Measurements from ENCODE around the gene STUB1.

Gene STUB1

DNA sequence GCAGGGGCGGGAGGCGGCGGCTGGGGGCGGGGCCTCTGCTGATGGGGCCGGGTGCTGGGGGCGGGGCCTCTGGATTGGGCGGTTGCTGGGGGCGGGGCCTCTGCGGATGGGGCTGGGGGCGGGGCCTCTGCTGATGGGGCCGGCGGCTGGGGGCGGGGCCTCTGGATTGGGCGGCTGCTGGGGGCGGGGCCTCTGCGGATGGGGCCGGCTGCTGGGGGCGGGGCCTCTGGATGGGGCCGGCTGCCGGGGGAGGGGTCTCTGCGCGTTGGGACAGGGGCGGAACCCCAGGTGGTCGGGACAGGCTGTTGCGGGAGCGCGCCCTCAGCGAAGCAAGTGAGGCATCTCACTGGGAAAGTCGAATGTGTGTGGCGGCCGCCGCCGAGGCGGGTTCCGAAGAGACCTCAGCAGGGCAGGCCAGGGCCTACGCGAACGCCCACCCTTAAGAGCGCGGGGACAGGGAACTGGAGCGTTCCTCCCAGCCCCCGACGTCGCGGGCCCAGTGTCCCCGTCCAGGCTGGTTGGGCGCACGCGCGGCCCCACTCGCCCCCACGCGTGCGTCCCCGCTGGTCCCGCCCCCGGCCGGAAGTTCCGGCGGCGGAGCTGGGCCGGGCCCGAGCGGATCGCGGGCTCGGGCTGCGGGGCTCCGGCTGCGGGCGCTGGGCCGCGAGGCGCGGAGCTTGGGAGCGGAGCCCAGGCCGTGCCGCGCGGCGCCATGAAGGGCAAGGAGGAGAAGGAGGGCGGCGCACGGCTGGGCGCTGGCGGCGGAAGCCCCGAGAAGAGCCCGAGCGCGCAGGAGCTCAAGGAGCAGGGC lies at the start of gene STUB1:
Gene STUB1, plus strand, starts transcription at position 597 of the 811 bp plus-strand sequence. Its CDS starts 116 bp downstream, at position 713.
- DNase-seq (ENCODE audit: low spot score): peak; percentile 84

DNA sequence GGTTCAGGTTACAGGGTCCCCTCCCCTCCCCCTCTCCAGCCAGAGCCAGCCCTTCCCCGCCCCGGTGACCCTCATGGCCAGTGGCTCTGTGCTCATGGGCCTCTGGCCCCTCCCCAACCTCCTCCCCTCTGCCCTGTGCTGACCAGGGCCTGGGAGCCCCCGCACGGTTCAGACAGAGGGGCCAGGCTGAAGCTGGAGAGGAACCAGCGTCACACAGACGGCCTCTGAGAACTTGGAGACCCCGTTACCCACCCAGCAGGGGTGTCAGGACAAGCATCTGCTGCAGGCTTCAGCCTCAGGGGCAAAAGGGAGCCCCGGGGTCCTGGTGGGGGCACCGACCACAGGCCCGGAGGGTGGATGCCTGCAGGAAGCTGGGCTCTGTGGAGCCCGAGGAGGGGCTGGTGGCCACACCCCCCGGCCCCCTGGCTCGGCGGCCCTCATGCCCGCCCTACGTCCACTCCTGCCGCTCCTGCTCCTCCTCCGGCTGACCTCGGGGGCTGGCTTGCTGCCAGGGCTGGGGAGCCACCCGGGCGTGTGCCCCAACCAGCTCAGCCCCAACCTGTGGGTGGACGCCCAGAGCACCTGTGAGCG lies 49.3 kb upstream of the STUB1 start, which contains the start of gene WFIKKN1:
Gene WFIKKN1, plus strand, starts transcription at position 171 of the 591 bp plus-strand sequence. Its CDS starts 269 bp downstream, at position 440.
- no peak for DNase-seq (ENCODE audit: low spot score)

DNA sequence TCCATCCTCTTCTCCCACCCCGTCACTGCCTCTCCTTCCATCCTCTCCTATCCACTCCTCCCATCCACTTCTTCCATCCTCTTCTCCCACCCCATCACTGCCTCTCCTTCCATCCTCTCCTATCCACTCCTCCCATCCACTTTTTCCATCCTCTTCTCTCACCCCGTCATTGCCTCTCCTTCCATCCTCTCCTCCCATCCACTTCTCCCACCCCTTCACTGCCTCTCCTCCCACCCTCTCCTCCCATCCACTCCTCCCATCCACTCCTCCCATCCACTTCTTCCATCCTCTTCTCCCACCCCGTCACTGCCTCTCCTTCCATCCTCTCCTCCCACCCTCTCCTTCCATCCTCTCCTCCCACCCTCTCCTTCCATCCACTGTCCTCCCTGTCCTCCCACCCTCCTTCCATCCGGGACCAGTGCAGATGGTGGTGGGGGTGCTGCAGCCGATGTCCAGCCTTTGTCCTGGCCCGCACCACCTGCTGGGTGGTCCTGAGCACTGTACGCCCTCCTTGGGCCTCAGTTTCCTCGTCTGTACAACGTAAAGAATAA lies 48.3 kb upstream of the STUB1 start:
- DNase-seq (ENCODE audit: low spot score): no peak

DNA sequence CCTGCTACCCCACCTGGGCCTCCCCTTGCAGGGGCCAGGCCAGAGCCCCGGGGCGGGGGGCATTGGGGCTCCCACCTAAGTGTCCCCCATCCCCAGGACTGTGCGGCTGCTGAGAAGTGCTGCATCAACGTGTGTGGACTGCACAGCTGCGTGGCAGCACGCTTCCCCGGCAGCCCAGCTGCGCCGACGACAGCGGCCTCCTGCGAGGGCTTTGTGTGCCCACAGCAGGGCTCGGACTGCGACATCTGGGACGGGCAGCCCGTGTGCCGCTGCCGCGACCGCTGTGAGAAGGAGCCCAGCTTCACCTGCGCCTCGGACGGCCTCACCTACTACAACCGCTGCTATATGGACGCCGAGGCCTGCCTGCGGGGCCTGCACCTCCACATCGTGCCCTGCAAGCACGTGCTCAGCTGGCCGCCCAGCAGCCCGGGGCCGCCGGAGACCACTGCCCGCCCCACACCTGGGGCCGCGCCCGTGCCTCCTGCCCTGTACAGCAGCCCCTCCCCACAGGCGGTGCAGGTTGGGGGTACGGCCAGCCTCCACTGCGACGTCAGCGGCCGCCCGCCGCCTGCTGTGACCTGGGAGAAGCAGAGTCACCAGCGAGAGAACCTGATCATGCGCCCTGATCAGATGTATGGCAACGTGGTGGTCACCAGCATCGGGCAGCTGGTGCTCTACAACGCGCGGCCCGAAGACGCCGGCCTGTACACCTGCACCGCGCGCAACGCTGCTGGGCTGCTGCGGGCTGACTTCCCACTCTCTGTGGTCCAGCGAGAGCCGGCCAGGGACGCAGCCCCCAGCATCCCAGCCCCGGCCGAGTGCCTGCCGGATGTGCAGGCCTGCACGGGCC lies 47.5 kb upstream of the STUB1 start:
- no peak for DNase-seq (ENCODE audit: low spot score)

DNA sequence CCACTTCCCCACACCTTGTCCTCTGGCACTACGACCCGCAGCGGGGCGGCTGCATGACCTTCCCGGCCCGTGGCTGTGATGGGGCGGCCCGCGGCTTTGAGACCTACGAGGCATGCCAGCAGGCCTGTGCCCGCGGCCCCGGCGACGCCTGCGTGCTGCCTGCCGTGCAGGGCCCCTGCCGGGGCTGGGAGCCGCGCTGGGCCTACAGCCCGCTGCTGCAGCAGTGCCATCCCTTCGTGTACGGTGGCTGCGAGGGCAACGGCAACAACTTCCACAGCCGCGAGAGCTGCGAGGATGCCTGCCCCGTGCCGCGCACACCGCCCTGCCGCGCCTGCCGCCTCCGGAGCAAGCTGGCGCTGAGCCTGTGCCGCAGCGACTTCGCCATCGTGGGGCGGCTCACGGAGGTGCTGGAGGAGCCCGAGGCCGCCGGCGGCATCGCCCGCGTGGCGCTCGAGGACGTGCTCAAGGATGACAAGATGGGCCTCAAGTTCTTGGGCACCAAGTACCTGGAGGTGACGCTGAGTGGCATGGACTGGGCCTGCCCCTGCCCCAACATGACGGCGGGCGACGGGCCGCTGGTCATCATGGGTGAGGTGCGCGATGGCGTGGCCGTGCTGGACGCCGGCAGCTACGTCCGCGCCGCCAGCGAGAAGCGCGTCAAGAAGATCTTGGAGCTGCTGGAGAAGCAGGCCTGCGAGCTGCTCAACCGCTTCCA lies 46.7 kb upstream of the STUB1 start:
- DNase-seq (ENCODE audit: low spot score): no peak

DNA sequence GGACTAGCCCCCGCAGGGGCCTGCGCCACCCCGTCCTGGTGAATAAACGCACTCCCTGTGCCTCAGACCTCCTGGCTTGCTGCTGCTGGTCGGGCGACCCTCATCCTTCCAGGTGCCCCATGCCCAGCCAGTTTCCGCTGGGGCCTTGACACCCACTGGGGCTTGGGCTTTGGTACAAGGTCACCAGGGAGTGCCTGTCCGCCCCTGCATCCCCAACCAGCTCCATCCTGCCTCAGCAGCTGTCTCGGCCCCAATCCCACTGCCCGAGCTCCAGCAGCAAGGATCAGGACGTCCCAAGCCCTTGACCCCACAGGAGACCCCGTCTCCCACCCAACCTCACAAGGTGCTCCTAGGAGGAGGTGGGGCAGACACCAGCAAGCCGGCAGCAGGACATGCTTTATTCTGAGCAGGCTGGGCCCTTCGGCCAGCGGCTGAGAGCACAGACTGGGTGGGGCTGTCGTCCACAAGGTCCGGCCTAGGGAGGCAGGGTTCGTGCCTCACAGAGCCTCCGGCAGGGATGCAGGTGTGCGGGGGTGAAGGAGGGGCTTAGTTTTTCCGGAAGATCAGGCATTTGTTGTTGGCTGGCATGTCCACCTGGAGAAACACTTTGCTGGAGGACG lies 46.0 kb upstream of the STUB1 start:
- no peak for DNase-seq (ENCODE audit: low spot score)

DNA sequence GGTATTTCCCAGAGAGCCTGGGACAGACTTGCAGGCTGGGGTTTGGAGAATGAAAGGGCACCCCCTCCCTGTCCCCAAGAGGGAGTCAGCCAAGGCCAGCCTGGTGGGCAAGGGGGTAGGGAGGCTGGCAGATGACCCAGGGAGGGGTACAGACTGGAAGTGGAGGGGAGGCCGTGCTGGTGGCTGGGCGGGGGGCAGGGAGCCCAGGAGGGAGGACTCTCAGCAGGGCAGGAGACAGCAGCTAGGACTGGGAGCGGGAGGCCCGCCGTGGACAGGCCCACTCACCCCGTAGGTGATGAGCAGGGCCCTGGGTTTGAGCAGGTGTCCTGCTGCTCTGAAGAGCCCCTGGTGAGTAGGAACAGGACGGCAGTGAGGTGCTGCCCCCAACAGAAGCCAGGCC lies 45.2 kb upstream of the STUB1 start:
- DNase-seq (ENCODE audit: low spot score): no peak

GRCh38 chr16:635573-636205 lies 44.5 kb upstream of the STUB1 start:
- no peak for DNase-seq (ENCODE audit: low spot score)

GRCh38 chr16:636206-637080 lies 43.8 kb upstream of the STUB1 start, which contains the start of gene METTL26:
TSS of gene METTL26 (minus strand) at chr16:636305. CDS start at chr16:636290, 15 bp downstream.
- peak; percentile 93 for DNase-seq (ENCODE audit: low spot score)

DNA sequence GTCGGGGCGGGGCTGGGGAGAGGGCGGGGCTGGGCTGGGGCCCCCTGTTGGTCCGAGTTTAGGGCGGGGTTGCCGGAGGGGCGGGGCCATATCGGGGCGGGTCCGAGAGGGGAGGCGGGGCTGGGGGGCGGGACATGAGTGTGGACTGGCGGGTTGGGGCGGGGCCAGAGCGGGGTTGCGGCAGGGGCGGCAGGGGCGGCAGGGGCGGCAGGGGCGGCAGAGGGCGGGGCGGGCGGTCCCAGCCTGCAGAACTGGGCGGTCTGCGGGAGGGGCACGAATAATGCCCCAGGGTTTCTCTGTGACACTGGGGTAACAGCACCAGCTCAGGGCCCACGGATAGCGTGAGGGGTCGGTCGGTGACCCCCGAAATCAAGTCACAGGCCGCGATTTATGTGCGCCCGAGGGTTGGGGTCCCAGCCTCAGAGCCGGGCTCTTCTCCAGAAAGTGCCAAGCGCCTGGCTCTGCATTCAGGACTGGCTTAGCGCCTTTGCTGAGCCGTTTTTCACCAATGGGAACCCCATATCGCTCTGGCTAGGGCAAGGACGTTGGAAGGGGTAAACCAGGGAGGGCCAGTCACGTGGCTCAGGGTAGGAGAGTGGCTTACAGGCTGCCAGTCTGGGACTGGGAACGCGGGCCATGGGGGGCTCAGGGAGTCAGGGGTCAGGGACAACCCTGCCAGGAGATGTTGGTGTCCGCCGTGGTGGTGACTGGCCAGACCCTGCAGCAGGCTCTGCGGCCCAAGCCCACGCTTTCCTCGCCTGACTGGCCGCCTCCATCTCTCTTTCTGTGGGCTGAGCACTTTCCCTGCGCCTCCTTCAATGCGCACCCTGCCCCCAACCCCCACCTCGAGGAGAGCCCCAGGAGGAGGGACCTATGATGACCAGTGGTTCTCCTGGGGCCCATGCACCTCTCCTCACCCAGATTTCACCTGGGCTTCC lies 42.9 kb upstream of the STUB1 start:
- peak; percentile 100 for DNase-seq (ENCODE audit: low spot score)

GRCh38 chr16:638034-638543 lies 42.1 kb upstream of the STUB1 start:
- no peak for DNase-seq (ENCODE audit: low spot score)

DNA sequence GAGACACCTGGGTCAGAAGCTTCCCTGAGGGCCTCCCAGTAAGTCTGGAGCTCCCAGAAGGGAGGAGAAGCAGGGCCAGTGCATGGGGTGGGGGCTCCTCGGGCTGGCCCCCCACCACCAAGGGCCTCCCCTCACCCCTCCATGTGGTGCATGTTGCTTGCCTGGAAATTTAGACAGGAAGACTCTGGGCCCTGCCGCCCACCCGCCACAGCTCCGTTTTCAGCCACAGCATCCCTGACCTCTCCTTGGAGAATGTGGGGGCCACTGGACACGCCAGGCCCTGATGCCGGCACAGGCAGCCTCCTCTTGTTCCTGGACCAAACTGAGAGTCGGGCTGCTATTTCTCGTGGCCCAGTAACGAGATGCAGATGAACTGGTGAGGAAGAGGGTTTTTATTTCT lies 41.4 kb upstream of the STUB1 start:
- DNase-seq (ENCODE audit: low spot score): no peak

DNA sequence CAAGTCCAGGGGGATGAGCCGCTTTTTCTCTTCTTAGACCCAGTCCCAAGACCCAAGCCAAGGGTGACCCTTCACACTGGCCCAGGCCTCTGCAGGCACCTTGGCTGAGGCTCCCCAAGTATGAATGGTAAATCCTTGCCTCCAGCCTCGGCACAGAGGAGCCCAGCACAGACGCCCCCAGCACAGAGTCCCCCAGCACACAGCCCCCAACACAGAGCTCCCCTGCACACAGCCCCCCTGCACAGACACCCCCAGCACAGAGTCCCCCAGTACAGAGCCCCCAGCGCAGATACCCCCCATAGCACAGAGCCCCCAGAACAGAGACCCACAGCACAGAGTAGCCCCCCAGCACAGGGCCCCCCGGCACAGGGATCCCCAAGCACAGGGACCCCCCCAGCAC lies 39.6 kb upstream of the STUB1 start:
- no peak for DNase-seq (ENCODE audit: low spot score)

- DNase-seq (ENCODE audit: low spot score): peak; percentile 79
Observed at GRCh38 chr16:641326-642188, 38.7 kb upstream of the STUB1 start, which contains the start of gene MCRIP2. TSS of gene MCRIP2 (plus strand) at chr16:641828. CDS start at chr16:641992, 164 bp downstream.

DNA sequence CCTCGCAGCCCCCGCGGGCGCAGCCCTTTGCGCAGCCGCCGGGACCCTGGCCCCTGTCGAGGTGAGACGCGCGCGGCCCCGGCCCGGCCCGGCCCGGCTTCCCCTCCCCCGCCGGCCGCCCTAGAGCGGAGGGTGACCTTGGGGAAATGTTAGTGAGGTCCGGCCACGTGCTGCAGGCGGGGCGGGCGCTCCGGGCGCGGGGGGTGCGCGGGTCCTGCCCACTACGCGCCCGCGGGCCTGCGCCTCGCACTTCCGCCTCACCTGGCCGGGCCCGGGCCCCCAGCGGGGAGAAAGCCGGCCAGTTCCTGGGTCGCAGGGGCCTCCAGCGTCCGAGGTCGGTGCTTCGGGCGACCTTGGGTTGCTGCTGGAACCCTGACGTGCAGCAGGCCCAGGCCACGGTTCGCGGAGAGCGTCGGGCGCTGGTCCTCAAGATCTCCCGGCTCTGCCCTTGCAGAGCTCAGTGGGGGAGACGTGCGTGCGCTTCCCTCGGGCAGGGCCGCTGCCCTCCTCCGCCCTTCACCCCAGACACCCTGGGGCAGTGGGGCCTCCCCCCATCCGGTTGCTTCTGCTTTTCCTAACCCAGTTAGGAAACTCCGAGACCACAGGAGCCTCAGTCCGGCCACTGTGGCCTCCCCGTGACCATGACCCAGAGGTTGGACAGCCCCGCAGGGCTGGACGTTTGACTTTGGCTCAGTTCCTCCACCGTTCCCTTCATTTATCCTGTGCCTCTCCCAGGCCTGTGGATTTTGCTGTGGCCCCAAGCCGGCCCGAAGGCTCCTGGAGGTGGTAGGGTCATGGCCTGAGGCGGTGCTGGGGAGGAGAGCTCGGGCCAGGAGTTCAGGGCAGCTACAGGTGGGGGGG lies 37.8 kb upstream of the STUB1 start:
- DNase-seq (ENCODE audit: low spot score): peak; percentile 30

- DNase-seq (ENCODE audit: low spot score): no peak
Observed at GRCh38 chr16:643050-643368, 37.2 kb upstream of the STUB1 start.

Data from germinal center (tissue), 1 donor.